Stimulated activated naive B cell treated with anti-CD40 and anti-IgM and Interleukin-4, amounts not matched to agents 10 μg/mL and 1 μg/mL and 100 μg/mL, for 72 hours (primary cell): ENCODE data around the gene LNX1.

Source experiments
- ATAC-seq, 2 donors: fragments of 150-1000 bp; cut with Tn5 transposase; replicated peaks; 2 replicates each; pipeline ENCODE4 v1.10.0; 2021; ENCODE audit warnings: moderate library complexity in 1 of 2
- DNase-seq: peaks from one replicate; pipeline ENCODE4 v3.0.0; 2021
- H3K27ac Mint-ChIP-seq: one replicate; pipeline ENCODE4 v1.8.0; 2022; ENCODE audit warnings: mild to moderate bottlenecking, mixed read lengths
- H3K27me3 Mint-ChIP-seq, 2 donors: one replicate each; pipeline ENCODE4 v1.8.0; 2022; ENCODE audit warnings: mixed read lengths in 2 of 2
- H3K36me3 Mint-ChIP-seq, 2 donors: one replicate each; pipeline ENCODE4 v1.8.0; 2022; ENCODE audit warnings: mixed read lengths in 2 of 2, mild to moderate bottlenecking in 1 of 2
- H3K4me1 Mint-ChIP-seq, 2 donors: one replicate each; pipeline ENCODE4 v1.8.0; 2022; ENCODE audit warnings: mixed read lengths in 2 of 2, mild to moderate bottlenecking in 1 of 2
- H3K4me3 Mint-ChIP-seq, 2 donors: one replicate each; pipeline ENCODE4 v1.8.0; 2022; ENCODE audit warnings: mild to moderate bottlenecking in 2 of 2, mixed read lengths in 2 of 2, moderate library complexity in 1 of 2
- H3K9me3 Mint-ChIP-seq, 2 donors: one replicate each; pipeline ENCODE4 v1.8.0; 2022; ENCODE audit warnings: mixed read lengths in 2 of 2, mild to moderate bottlenecking in 1 of 2

Gene LNX1

DNA sequence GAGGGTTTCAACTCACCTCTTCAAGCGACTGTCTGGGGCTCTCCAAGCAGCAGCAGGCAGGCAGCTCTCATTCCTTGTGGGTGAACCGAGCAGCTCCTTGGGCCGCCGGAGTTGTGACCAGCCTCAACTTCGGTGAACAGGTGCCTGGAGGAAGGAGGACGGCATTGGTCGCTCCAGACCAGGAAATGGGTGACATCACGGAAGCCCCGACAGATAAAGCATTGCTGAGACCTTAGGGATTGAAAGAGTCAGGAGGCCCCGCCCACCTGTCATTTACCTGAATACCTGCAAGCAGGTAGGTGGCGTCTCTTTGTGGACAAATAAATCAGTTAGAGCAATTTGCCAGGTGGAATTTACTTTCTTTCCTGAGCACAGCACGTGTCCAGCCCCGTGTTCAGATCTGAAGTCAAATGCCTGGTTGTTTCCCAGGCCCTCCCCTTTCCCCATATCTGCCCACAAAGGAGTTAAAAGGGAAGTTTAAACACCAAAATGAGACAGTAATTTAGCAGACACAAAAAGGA is at the start of gene LNX1:
TSS of gene LNX1 (minus strand) at position 115 of the 521 bp plus-strand sequence. CDS start 17,484 bp downstream, outside the sequence.
- no peaks in the 10 kb centered on the region for H3K9me3 Mint-ChIP-seq
- peaks cover 28 to 35% of the 10 kb centered on the region in 2 donors for H3K27me3 Mint-ChIP-seq
- peak within 1 kb of the TSS; percentile 50 to 62 for H3K4me3 Mint-ChIP-seq
- H3K36me3 Mint-ChIP-seq, result no peaks in the 10 kb centered on the region
- DNase-seq, result no peak
- H3K27ac Mint-ChIP-seq, result no peak within 1 kb of the TSS
- H3K4me1 Mint-ChIP-seq, result peaks cover 10 to 21% of the 10 kb centered on the region in 2 donors
- ATAC-seq, result peak in 1 of 2 donors; percentile 29

DNA sequence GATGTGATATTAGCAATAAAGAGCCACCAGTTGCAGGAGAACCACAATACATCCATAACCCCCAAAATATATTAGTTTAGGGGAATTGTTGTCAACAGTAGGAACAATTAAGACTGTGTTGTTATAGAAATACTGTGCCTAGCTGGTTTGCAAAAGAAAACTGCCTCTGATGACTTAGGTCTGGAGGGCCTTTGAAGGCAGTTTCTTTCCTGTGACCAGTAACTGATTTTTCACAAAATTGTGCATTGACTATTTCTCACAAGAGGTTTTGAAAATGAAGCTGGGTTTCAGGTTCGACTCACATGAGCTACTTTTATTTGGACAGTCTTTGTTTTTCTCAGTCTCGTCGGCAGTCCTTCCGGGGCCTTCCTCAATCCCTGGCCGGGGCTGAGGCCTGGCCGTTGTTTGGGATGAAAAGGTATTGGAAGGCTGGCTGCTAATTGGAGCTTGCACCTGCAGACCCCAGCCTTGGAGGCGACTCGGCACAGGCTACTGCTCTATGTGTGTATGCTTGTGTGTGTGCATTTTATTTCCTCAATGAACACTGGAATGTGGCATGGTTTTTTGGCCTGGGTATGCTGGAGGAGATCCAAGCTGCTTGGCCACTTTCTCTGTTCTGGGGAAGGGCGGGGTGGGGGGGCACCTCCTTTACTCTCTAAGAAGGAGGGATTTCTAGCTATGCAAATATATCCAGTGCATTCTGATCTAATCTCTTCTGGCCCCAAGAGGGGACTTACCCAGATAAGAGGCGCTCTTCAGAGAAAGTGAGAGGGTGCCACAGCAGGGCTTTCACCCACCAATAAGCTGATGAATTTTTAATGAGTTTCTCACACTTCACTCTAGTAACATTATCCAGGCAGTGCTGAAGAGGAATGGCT is 49.5 kb upstream of the LNX1 start:
- H3K9me3 Mint-ChIP-seq, result no peaks in the 10 kb centered on the region
- ATAC-seq (peak; percentile 54 to 67), DNase-seq (no peak)
- H3K4me1 Mint-ChIP-seq, result no peaks in the 10 kb centered on the region
- no peaks in the 10 kb centered on the region for H3K36me3 Mint-ChIP-seq
- no peak overlapping the region for H3K27ac Mint-ChIP-seq
- no peak overlapping the region for H3K4me3 Mint-ChIP-seq
- H3K27me3 Mint-ChIP-seq, result peaks cover 8 to 13% of the 10 kb centered on the region in 2 donors

DNA sequence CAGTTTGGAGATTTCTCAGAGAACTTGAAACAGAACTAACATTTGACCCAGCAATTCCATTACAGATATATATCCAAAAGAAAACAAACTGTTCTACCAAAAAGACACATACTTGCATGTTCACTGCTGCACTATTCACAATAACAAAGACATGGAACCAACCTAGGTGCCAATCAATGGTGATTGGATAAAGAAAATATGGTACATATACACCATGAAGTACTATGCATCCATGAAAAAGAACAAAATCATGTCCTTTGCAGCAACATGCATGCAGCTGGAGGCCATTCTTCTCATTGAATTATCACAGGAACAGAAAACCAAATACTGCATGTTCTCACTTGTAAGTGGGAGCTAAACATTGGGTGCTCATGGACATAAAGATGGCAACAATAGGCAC is 47.6 kb upstream of the LNX1 start:
- Mint-ChIP-seq H3K9me3 (no peaks in the 10 kb centered on the region), H3K27me3 (peaks cover 15 to 31% of the 10 kb centered on the region in 2 donors), H3K27ac (no peak overlapping the region), H3K36me3 (no peaks in the 10 kb centered on the region), H3K4me1 (no peaks in the 10 kb centered on the region), H3K4me3 (no peak overlapping the region)
- ATAC-seq (no peak), DNase-seq (no peak)

DNA sequence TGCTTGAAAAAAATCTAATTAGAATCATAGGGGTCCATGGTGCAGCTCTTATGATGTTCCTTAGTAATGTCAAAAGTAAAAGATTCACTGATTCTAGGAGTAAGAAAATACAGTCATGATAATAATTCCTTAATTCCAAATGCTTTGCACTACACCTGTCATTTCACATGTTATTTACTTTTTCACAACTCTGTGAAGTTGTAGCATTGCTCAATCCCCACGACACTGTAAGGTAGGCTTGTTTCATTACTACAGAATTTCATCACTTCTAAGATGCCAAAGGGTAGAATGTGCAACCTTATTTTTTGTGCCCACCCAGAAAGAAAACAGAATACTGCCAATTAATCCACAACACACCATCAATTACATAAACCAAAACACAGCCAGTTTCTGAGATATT is 46.1 kb upstream of the LNX1 start:
- no peak overlapping the region for H3K4me3 Mint-ChIP-seq

DNA sequence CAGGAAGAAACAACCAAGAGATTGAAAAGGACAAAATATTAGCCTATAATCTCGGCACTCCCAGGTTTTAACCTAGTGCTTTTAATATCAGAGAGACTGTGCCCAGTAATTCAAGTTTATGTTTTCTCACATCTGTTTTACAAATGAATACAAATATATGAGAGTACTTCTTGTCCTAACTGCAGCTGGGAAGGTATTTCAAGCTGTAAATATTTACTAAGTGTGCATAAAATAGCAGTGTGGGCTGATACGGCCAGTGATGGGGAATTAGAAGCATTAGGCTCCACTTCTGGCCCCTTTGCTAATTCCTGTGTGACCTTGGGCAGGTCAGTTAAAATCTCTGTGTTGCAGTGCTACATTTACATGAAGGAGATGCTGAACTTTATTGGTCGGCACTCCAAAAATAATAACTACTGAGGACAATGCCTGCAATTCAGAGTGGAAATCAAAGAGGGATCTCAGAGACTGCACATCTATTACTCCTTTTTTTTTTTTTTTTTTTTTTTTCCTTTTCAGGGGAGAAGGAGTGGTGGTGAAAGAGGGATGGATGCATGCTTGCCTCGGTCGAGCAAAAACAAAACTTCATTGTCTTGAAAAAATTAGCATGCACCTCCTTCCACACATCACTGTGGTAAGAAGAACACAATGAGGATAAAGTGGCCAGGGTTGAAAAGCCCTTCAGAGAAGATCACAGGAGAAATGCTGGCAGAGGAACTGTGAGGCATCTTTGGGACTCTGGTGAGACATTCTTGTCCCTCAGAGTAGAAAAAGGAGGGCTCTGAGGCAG is 44.6 kb upstream of the LNX1 start:
- H3K27ac Mint-ChIP-seq, result no peak overlapping the region
- H3K9me3 Mint-ChIP-seq, result no peaks in the 10 kb centered on the region
- no peaks in the 10 kb centered on the region for H3K4me1 Mint-ChIP-seq
- no peak overlapping the region for H3K4me3 Mint-ChIP-seq
- no peaks in the 10 kb centered on the region for H3K36me3 Mint-ChIP-seq
- peaks cover 21 to 54% of the 10 kb centered on the region in 2 donors for H3K27me3 Mint-ChIP-seq
- DNase-seq (no peak), ATAC-seq (no peak)

More for the DNA sequence above, 46.1 kb upstream of the LNX1 start:
- ATAC-seq (no peak), DNase-seq (no peak)
- H3K27ac Mint-ChIP-seq, result no peak overlapping the region
- no peaks in the 10 kb centered on the region for H3K9me3 Mint-ChIP-seq
- H3K4me1 Mint-ChIP-seq, result no peaks in the 10 kb centered on the region
- no peaks in the 10 kb centered on the region for H3K36me3 Mint-ChIP-seq
- H3K27me3 Mint-ChIP-seq, result peaks cover 17 to 43% of the 10 kb centered on the region in 2 donors

DNA sequence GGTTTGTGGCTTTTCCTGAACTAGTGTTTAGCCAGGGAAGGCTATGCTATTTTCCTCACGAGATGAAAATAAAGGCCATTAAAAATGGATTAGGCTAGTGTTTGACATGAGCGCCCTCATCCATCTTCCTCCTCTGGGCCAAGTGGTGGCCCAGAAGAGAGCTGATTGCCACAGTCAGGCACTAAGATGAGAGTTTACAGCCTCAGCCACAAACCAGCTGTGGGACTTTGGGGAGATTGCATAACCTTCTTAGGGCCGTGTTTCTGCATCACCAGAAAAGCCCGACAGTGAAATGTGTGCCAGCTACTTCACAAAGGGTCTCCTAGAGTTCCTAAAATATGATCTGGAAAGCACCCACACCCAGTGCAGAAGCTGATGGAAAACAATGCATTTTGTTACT is 42.3 kb upstream of the LNX1 start:
- no peaks in the 10 kb centered on the region for H3K4me1 Mint-ChIP-seq
- no peaks in the 10 kb centered on the region for H3K9me3 Mint-ChIP-seq
- H3K4me3 Mint-ChIP-seq, result no peak overlapping the region
- no peak overlapping the region for H3K27ac Mint-ChIP-seq
- no peaks in the 10 kb centered on the region for H3K36me3 Mint-ChIP-seq
- H3K27me3 Mint-ChIP-seq, result peaks cover 21 to 58% of the 10 kb centered on the region in 2 donors
- DNase-seq (no peak), ATAC-seq (no peak)

DNA sequence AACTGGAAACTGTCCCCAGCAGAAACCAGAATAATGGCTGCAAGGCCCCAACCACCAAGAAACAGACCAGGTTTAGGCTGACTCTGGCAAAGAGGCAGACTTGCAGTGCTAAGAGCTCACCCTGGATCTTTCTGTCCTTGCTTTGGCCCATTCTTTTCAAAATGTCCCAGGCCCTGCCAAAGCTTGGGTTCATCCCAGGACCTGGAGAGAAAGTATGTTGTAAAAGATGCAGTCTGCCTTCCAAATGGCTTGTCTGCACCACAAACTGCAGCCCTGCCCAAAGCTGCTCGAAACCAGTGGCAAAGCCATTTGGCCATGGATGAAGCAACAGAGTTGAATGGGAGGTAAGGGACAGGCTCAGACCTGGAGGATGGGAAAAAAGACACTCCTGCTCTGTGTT is 38.0 kb upstream of the LNX1 start:
- DNase-seq, result no peak
- Mint-ChIP-seq H3K36me3 (peaks cover 0 to 3% of the 10 kb centered on the region in 2 donors), H3K4me3 (no peak overlapping the region), H3K27me3 (peaks cover 19 to 30% of the 10 kb centered on the region in 2 donors), H3K9me3 (peaks cover 3 to 4% of the 10 kb centered on the region in 2 donors), H3K27ac (no peak overlapping the region), H3K4me1 (no peaks in the 10 kb centered on the region)
- no peak for ATAC-seq

DNA sequence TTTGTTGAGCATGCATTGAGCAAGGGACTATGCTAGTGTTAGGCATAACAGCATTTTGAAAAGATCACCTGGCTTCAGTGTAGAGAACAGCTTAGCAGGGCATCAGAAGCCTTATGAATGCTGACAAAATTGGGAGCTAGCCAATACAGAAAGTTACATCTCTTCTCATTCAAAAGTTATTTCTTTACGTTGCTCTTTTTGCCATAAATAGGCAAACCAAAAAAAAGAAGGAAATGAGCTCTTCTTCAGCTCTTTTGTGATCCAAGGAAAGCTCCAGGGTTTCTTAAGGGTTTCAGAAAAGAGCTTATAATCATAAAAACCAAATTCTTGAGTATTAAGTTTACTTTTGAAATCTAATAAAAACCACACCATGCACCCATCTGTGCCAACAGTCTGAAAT is 35.2 kb upstream of the LNX1 start:
- peaks cover 16 to 19% of the 10 kb centered on the region in 2 donors for H3K27me3 Mint-ChIP-seq
- H3K36me3 Mint-ChIP-seq, result peaks cover 0 to 3% of the 10 kb centered on the region in 2 donors
- H3K27ac Mint-ChIP-seq, result no peak overlapping the region
- H3K4me1 Mint-ChIP-seq, result no peaks in the 10 kb centered on the region
- no peak for ATAC-seq
- H3K9me3 Mint-ChIP-seq, result peaks cover 11 to 12% of the 10 kb centered on the region in 2 donors
- no peak for DNase-seq
- H3K4me3 Mint-ChIP-seq, result no peak overlapping the region

DNA sequence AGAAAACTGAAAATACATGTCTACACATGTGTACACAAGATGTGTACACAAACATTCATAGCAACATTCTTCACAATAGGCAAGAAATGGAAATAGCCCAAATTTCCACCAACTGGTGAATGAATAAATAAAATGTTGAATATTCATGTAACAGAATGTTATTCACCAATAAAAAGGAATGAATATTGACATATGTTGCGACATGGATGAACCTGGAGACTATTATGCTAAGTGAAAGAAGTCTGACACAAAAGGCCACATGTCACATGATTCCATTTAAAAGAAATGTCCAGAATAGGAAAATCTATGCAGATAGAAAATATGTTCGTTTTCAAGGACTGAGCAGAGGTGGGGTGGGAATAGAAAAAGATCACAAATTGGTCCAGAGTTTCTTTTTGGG is 34.6 kb upstream of the LNX1 start:
- Mint-ChIP-seq H3K27me3 (peaks cover 10 to 19% of the 10 kb centered on the region in 2 donors), H3K4me3 (no peak overlapping the region), H3K9me3 (peaks cover 11 to 12% of the 10 kb centered on the region in 2 donors), H3K36me3 (peaks cover 0 to 3% of the 10 kb centered on the region in 2 donors), H3K27ac (no peak overlapping the region), H3K4me1 (no peaks in the 10 kb centered on the region)
- DNase-seq (no peak), ATAC-seq (no peak)

DNA sequence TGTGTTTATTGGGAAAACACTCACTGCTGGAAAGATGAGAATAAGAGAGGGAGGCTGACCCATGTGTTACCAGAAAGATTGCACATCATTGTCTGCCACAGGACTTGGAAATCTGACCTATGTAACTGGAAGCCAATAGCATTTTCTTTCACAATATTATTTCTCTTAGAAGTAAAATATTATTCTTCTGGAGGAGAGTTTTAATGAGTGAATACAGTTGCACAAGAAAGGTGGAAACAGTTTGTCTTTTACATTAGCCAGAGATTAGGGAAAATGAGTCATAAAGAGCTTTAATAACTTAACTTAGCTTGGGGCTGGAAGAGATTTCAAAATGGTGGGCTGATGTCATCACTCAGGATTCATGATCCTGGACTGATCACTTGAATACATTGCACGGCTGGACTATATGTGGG is 31.5 kb upstream of the LNX1 start:
- Mint-ChIP-seq H3K36me3 (peaks cover 0 to 3% of the 10 kb centered on the region in 2 donors), H3K9me3 (peaks cover 11 to 12% of the 10 kb centered on the region in 2 donors), H3K27ac (no peak overlapping the region), H3K4me1 (no peaks in the 10 kb centered on the region), H3K27me3 (peaks cover 6 to 16% of the 10 kb centered on the region in 2 donors), H3K4me3 (no peak overlapping the region)
- DNase-seq (no peak), ATAC-seq (no peak)

DNA sequence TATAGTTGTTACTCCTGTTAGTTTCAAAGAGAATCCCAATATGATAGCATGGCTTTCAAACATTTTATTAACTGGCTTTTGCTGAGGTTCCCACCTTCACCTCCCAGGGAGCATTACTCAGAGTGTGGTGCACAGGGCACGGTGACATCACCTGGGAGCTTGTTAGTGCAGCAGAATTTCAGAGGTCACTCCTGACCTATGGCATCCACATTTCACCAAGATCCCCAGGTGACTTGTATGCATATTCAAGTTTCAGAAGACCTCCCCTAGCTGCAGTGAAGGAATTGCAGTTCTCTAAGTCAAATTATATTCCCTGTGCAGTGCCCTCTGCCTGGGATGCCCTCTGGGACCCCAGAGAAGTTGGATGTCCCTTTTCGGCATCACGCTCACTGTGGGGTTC is 29.7 kb upstream of the LNX1 start:
- peaks cover 0 to 3% of the 10 kb centered on the region in 2 donors for H3K36me3 Mint-ChIP-seq
- peaks cover 0 to 5% of the 10 kb centered on the region in 2 donors for H3K4me1 Mint-ChIP-seq
- no peak overlapping the region for H3K27ac Mint-ChIP-seq
- peaks cover 6 to 9% of the 10 kb centered on the region in 2 donors for H3K27me3 Mint-ChIP-seq
- ATAC-seq, result no peak
- no peak for DNase-seq
- H3K4me3 Mint-ChIP-seq, result no peak overlapping the region
- peaks cover 11 to 12% of the 10 kb centered on the region in 2 donors for H3K9me3 Mint-ChIP-seq

DNA sequence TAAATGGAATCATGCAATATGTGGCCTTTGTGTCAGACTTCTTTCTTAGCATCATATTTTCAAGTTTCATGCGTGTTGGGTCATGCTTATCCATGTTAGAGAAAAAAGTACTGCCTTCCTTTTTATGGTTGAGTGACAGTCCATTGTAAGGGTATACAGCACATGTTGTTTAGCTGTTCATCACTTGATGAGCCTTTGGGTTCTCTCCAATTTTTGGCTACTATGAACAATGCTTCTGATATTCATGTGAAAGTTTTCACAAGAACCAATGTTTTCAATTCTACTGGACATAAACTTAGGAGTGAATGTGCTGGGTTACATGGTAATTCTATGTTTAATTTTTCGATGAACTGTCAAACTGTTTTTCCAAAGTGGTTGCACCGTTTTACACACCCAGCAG is 28.1 kb upstream of the LNX1 start:
- Mint-ChIP-seq H3K27me3 (peaks cover 6 to 9% of the 10 kb centered on the region in 2 donors), H3K4me1 (peaks cover 0 to 5% of the 10 kb centered on the region in 2 donors), H3K9me3 (peaks cover 10% of the 10 kb centered on the region in 2 donors), H3K4me3 (no peak overlapping the region), H3K36me3 (peaks cover 0 to under 1% of the 10 kb centered on the region in 2 donors), H3K27ac (no peak overlapping the region)
- DNase-seq (no peak), ATAC-seq (no peak)

DNA sequence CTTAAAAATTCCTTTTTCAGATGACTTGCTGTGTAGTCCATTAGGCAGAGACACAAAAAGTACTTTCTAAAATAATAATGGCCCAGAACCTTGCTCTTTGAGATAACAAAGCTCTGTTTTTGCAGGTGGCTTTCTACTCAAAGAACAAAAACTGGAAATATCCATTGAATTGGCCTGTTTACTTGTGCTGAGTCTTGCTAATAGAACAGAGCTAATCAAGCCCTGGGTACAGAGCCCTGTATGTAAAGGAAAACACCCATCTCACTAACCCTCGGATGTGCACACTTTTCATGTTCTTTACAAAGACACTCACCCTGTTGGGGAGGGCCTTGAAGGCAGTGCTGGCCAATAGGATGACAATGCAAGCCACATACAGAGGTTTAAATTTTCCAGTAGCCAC is 27.0 kb upstream of the LNX1 start:
- Mint-ChIP-seq H3K9me3 (peaks cover 3 to 6% of the 10 kb centered on the region in 2 donors), H3K4me3 (no peak overlapping the region), H3K27ac (no peak overlapping the region), H3K27me3 (peaks cover 4 to 15% of the 10 kb centered on the region in 2 donors), H3K4me1 (peaks cover 0 to 5% of the 10 kb centered on the region in 2 donors), H3K36me3 (no peaks in the 10 kb centered on the region)
- ATAC-seq, result no peak
- no peak for DNase-seq

DNA sequence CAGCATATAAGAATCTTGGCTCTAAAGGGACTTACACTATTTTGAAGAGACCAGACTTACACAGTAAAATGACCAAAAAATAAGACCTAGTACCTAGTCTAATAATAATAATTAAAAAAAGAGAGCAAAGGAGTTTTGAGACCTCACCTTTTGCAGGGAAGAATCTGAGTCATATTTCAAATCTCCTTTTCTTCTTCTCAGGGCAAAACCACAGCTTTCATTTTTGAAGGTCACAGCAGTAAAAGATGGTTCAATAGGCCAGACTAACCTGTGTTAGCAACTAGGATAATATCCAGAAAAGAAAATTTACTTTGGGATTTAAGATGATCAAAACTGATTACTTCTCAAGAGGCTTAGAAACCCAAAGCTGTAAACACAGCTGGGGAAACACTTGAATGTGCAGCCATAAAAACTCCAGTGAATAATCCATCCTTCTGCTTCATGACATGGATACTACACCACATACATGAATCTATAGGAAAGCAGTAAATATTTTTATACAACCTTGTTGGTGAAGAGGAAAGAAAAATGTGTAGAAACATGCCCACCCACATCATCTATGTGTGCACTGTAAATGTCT is 25.9 kb upstream of the LNX1 start:
- H3K27me3 Mint-ChIP-seq, result peaks cover 0 to 9% of the 10 kb centered on the region in 2 donors
- DNase-seq, result no peak
- H3K36me3 Mint-ChIP-seq, result no peaks in the 10 kb centered on the region
- H3K27ac Mint-ChIP-seq, result no peak overlapping the region
- H3K9me3 Mint-ChIP-seq, result peaks cover 0 to 2% of the 10 kb centered on the region in 2 donors
- H3K4me3 Mint-ChIP-seq, result no peak overlapping the region
- H3K4me1 Mint-ChIP-seq, result peaks cover 0 to 5% of the 10 kb centered on the region in 2 donors
- peak; percentile 59 to 69 for ATAC-seq
